GM19324 (cell line): ENCODE results near the gene RREB1.
"Not testable (repeated sequence)": the region's sequence is repeated elsewhere in the genome, so short reads cannot be mapped to it uniquely, and the experiment has no call there.

Experiments used
- ATAC-seq: cut with Tn5 transposase; IDR thresholded peaks from one replicate; pipeline ENCODE4 v1.9.1; 2021; ENCODE audit warnings: mild to moderate bottlenecking, moderate library complexity; ENCODE audit not compliant: unreplicated experiment, low FRiP score

RREB1 gene

DNA sequence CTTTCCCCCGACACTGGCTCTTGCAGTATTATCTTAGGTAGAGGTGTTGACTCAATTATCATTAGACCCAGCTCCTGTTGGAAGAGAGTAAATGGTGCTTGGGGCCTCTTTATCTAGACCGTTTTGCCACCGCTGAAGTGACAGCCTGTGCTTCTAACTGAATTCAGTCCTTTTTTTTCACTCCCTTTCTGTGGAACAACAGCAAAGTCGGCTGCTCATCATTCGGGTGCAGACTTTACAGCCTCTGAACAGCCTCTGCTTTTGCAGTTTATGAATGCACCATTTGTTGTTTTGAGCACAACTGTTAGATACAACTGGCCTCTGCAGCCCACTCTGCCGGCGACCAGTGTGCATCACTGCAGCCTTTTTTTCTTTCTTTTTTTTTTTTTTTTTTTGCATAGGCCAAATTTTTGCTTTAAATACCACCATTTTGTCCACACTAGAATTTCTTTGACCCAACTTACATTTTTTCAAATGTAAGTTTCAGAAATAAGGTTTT is 35.8 kb downstream of the RREB1 start:
- ATAC-seq: no peak

DNA sequence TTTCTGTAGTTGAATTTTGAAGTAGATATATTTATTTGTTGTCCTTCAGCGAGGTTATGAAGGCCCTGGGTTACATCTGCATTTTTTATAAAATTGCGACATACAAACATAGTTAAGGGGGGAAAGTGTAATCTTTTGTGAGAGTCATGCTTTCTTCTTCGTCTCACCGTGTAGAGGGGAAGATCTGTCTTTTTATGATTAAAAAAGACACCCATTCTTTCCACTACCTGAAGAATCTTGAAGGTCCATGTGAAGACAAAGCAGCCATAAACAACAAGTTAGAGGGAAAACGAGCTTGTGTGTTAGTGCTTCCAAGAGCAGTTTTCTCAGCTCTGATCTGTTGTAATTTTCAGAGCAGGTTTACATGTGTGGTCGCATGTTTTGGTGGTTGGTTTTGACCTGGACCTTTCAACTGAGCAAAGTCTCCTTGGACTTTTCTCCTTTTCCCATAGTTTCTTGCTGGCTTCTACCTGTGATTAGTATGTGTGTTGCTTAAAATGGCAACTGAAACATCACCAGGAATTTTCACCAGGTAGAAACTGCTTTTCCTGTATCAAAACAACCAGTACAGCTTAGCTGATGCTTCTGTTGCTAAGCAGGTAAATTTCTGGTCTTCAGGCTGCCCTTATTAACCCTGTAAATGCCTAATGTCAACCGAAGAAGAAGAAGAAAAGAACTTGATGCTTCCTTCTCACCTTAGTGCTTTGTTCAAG is 37.3 kb downstream of the RREB1 start:
- no peak for ATAC-seq

DNA sequence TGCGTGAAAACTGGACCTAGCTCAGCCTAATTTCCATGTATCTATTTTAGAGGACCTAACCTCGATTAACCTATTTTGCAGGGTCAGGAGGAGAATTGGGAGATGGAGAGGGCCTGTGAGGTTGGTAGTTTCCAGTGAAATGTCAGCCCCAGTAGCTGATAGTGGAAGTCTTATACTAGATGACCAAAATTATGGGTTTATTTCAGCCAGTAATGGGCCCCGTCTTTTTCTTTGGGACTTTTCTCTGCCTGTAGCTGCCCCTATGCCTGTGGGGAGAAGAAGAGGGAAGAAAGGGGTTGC is 37.8 kb downstream of the RREB1 start:
- no peak for ATAC-seq

DNA sequence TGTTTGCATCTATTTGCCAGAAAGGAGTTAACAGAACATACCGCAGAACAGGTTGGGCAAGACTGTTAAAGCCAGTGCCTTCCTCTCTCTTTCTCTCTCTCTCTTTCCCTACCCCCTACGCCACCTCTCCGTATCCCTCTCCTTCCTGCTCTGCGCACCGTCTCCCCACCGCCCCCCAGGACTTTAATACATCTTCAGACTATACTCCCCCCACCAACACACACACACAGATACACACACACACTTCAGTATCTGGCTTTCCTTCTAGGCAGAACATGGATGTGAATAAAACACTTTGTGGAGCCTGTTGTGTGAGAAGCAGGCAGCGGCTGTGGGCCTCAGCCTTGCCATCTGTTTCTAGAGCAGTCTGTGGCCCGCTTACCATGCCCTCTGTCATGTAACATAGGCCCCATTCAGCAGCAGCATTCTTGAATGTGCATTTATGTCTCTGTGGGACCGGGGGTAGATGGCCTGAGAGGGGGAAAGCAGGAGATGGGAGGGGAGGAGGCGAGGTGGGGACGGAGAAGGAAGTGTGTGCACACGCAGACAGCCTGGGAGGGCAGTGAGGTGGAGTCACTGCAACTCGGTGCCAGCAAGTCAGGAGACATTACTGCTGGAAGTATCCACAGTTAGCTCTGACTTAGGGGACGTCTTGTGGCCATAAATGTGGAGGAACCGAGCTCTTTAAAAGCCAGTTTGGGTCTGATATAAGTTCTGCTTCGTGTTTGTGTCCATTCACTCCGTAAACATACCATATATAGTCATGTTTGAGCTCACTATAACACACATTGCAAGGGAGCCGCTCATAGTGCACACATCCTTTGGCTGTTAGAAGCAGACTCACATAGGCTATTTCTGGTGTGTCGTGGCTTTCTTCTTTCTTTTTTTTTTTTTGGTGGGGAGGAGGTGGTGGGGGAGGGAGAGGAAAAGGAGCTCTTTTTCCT is 38.4 kb downstream of the RREB1 start:
- ATAC-seq: no peak

DNA sequence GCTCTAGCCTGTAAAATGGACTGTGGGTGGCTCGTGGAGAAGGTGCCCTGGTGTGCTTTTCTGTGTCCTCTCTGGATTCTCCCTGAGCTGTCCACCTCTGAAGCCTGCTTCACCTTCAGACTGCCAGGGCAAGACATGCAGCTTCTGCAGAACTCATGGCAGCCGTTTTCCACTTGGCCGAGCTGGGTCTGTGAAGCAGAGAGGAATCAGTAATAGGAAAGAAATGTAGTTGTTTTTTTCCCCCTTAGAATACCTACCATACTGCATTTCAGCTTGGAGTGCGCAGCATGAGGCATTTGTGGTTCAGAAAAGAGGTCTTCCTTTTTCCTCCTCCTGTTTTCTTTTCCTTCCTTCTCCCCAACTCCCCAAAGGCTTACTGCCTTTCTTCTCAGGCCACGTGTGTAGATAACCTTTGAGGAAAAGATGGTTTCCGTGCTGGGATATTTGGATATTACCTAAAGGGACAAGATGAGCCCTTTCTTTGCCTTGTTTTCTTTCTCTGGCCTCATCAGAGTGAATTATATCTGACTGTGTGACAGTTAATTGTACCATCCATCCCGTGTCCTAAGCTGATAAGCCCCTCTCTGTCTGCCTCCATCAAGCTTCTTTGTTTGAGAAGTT is 39.4 kb downstream of the RREB1 start:
- ATAC-seq: no peak

DNA sequence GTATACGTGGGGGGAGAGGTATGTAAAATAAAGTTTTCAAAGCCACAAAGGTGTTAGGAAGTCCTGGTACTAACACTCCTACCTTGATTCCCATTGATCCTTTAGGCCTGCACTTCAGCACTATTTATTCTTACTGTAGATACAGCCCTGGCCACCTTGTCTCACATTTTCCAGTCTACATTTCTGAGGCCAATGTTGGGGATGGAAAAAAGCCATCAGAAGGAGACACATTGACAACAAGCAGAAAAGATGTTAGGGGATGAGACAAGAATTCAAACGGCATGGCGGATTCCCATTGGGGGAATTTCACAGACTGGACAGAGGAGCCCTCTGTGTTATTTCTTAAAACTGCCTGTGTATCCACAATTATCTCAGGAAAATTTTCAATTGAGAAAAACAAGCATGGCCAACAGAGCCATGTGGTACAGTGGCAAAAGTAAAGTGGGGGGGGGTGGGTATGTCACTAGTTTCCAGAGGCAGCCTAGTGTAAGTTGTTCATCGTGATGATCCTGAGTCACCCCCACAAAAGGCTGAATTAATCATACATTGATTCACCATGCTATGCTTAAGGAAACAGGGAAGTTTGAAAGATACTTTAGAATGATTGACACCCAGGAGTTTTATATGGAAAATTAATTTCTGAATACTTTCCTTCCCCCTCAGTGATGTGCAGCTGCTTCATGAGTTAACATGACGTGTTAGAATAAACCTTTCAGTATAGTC is 40.5 kb downstream of the RREB1 start:
- no peak for ATAC-seq

DNA sequence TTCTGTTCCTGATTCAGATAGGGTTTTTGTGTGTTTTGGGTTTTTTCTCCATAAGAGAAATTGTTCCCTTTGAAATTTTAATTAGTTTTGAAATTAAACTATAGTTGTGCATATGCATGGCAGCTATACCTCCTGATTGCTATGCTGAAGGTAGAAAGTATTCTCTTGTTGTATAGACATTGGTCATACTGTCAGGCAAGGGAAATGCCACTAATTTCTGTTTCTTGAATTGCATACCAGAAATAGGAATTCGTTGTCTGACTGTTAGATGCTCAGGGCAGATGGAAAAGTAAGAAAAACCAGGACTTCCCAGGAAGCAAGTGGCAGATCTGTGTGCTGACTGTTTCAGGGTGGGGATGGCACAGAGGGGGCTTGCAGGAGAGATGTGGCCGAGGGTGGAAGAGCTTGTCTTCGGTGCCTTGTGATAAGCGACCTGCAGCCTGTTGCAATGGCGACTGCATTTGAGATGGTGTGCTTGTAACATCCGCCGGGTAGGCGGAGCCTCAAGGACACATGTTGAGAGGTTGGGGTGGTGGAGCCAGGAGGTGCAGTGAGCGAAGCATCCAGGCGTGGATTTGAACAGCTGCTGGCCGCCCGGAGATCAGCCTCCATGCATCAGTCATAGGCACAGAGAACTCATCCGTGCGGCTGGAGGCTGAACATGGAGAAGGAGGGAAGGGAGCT is 42.8 kb downstream of the RREB1 start:
- ATAC-seq: no peak

DNA sequence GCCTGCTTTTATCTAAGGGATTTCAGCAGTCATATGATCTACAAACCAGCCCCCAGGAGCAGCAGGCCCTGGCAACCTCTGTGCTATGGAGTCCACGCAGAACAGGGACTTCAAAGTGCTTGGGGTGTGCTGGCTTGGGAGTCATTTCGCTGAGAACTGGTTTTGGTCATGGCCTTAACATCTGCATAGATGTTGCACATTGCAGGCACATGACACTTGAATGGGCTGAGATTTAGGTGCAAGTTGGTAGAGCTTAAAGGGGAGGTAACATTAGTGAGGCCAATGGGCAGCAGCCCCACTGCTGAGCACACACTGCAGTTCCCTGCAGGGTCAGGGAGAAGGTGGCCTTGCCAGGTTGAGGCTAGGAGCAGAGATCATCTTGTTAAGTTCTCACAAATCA is 43.6 kb downstream of the RREB1 start:
- no peak for ATAC-seq

DNA sequence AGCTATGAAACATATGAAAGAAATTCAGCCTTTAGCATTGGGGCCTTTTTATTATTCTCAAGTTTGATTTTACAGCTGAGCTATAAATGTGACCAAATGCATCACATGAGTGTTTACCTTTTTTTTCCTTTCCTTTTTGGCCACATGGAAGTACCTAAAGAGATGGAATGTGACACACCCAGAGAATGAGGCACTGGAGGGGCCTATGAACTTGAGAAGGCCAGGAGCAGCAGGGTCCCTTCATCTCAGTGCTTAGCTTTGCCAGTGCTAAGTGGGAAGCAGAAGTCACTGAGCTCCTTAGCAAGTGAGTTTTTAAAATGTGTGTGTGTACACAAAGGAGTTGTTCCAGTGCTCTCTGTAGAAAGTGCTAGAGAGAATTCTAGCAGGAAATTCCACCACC is 44.7 kb downstream of the RREB1 start:
- no peak for ATAC-seq

DNA sequence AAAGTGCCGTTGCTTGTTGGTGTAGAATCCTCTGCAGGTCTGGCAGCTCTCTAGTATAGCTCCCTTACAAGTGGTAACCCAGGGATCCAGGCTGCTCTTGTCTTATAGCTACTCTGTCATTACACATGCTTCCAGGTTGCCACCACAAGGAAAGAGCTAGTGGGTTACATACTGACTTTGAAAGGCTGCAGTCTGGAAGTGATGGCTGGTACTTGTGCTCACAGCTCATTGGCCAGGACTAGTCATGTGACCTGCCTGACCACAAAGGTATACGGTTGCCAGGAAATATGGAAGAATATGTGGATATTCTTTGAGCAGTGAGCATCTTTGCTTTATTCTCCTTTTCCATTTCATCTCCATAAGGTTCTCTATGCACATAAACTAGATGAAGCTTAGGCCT is 46.0 kb downstream of the RREB1 start:
- ATAC-seq: no peak

DNA sequence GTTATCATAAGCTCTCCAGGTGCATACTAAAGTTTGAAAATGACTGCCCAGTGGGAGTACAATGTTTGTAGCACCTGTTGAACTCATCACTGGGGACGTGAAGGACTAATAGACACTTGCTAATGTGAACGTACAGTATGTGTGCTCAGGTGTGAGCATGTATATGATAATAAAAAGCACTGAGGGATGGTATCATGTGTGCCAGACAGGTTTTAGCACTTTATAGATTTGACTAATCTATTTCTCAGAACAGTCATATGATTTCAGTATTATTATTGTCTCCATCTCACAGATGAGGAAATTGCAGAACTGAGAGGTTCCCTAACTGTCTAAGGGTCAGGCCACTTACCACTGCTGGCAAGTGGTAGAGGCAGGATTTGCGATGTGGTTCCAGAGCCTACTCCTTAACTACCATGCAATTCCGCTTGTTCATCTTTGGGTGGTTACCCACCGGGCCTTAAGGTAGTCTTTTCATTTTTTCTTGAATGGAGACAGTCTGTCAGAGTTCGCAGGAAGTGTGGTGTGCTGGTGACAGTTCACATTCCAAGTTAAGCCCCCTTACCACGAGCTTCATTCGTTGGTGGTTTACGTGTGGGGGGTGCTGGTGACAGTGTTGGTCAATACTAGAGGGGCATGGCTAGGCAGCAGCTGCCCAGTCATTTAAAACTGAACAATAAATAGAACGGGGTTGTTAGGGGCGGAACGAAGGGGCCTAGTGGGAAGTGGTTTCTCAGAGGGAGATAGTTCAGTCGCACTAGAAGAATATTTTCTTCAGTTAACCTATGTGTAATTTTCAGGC is 46.8 kb downstream of the RREB1 start:
- peak; percentile 48 for ATAC-seq

DNA sequence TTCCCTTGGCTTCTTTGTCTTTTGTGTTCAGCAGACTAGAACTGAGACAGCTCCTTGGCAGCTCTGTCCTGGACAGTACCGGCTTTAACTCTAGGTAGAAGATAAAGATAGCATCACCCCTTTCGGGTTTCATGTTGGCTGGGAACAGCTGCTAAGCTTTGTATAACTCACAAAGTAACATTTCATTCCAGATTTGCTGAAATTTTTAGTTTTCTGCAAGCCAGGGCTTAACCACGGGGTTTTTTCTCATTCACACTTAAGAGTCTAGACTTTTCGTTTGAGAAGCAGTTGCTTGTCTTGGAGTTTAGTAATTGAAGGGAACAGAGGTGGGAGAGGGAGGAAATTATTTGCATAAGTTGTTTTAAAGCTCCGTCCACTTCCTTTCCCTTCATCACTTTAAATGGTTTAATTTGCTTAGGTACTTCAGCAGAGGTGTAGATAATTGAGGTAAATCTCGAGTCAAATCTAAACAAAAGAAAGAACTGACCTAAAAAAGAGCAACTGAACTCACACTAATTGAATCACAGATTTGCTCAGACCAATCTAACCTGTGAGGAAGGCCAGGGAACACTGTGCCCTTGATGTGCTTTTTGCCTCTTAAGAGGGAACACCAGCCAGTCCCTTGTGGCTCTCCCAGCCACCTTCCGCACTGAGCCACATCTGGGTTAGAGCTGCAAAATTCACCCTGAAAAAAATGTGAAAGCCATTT is 48.3 kb downstream of the RREB1 start:
- peak; percentile 41 for ATAC-seq

DNA sequence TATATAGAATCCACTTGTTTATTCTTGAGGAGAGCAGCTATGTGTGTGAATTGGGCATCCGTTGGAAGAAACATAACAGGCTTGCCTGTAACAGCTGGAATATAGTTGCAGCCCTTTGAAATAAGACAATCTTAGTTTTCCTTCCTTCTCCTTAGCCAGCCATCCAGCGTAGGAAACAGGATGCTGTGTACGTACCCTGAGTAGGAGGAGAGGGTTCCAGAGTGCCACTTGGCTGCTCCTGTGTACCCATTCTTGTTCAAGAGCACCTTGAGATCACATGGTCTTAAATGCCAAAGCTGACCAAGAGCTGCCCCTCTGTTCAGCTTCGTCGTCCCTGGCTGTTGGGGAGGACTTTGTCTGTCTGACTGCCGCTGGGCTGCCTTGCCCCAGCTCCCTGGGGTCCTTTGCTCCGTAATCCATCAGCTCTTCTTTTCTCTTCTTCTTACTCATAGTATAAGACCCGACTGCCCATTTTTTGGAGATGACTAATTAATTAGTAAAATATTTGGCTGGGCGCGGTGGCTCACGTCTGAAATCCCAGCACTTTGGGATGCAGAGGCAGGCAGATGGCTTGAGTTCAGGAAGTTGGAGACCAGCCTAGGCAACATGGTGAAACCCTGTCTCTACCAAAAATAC is 49.0 kb downstream of the RREB1 start:
- no peak for ATAC-seq

DNA sequence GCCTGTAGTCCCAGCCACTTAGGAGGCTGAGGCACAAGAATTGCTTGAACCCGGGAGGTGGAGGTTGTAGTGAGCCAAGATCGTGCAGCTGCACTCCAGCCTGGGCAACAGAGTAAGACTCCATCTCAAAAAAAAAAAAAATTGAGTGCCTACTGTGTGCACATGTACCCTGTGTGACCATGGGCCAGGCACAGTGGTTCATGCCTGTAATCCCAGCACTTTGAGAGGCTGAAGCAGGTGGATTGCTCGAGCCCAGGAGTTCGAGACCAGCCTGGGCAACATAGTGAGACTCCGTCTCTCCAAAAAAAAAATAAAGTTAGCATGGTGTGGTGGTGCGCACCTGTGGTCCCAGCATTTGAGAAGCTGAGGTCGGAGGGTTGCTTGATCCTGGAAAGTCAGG is 49.5 kb downstream of the RREB1 start:
- ATAC-seq: not testable (repeated sequence)

DNA sequence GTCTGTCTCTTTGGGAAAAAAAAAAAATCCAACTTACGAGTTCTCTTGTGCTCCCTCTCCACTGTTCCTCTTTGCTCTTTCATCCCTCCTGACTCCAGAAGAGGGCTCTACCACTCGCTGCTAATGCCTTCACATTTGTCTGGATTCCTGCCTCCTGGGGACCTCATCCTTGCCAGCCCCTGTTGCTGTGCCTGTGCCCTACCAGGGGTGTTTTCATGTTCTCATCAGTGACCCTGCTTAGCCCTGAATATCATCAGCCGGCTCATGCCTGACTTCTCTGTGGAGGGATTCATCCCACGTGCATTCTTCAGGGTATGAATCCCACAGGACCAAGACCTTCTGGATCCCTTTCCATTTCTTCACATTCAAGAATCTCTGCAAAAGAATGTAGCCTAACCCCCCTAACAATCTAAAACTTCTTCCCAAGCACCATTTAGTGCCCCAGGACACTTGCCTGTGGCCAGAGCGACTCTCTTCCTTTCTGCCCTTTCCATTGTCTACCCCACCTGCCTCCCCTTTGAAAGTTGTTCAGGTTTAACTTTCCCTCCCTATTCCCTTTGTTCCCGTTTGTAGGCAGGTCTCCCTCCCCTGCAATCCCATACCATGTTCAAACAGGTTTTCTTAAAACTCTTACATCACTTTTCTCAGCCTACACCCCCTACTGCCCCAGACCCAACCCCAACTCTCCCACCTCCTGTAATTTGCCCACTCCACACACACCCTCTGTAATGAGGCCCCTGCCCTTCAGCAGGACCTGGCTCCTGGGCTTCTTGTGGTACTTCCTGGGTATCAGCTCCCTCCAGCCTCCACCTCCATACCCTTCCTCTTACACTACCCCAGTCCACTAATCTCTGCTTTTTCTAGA is 50.2 kb downstream of the RREB1 start:
- no peak for ATAC-seq

DNA sequence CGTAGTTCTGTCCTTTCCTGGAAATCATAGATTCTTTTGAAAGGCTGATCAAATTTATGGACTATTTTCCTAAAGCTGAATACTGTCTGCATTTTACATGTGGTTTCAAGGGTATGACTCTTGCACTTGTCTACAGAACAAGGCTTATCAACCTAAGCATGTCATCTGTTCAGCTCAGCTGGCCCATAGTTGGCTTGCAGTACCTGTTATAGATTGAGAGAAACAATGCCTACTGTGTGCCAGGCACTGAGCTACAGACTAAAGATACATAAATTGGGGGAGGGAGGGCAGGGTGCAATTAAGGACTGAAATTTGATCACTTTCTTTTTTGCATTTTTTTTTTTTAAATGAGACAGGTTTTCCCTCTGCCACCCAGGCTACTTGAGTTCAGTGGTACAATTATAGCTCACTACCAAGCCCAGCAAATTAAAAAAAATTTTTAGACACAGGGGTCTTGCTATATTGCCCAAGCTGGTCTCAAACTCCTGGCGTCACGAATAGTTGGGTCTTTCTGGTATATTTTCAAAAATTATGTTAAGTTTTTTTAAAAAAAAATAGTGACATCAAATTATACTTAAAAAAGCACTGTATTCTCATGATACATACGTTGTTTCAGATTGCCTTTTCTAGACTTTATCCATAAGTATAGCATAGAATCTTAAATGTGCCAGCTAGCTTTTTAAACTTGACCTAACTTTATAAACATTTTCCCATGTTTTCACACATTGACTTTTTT is 52.2 kb downstream of the RREB1 start:
- no peak for ATAC-seq

DNA sequence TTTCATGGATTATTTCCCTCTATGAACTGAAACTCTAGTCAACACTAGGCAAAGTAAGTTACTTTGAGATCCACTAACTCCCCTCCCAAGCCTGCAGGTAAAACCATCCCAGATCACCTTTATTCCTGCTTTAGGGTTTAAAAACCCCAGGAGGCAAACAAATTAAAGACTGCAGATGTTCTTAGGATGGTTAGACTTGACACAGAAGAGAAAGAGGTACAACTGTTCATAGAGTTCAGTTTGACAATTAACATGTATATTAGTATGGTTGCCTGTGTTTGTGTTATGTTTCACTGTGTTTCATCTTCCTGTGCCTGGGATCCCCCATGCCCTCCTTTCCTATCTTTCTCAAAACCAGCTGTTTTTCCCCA is 53.5 kb downstream of the RREB1 start:
- no peak for ATAC-seq
